HG03565 (cell line): Measurements from ENCODE around the gene PAGR1.
A peak's percentile ranks its signal among the peaks of the same experiment; 100 is the strongest.
"Not testable (repeated sequence)": the region's sequence is repeated elsewhere in the genome, so short reads cannot be mapped to it uniquely, and the experiment has no call there.

Experiments used
- ATAC-seq: cut with Tn5 transposase; IDR thresholded peaks from one replicate; pipeline ENCODE4 v1.9.1; 2021; ENCODE audit warnings: mild to moderate bottlenecking, moderate library complexity; ENCODE audit not compliant: unreplicated experiment

PAGR1 gene

GRCh38 chr16:29815793-29816693 is at the start of gene PAGR1:
PAGR1 (plus strand) TSS chr16:29816152; CDS start chr16:29816526, 374 bp downstream.
- peak; percentile 51 for ATAC-seq

GRCh38 chr16:29766571-29766970 is 49.4 kb upstream of the PAGR1 start:
- no peak for ATAC-seq

GRCh38 chr16:29767062-29767461 is 48.9 kb upstream of the PAGR1 start:
- ATAC-seq, result no peak

- ATAC-seq, result no peak
Observed at GRCh38 chr16:29769507-29769906, 46.4 kb upstream of the PAGR1 start.

GRCh38 chr16:29770250-29770929 is 45.6 kb upstream of the PAGR1 start:
- ATAC-seq, result no peak

- ATAC-seq, result not testable (repeated sequence)
Observed at GRCh38 chr16:29772330-29772729, 43.6 kb upstream of the PAGR1 start.

- ATAC-seq, result no peak
Observed at GRCh38 chr16:29774730-29775129, 41.2 kb upstream of the PAGR1 start.

- ATAC-seq, result no peak
Observed at GRCh38 chr16:29775742-29776408, 40.1 kb upstream of the PAGR1 start.

GRCh38 chr16:29777576-29778350 is 38.2 kb upstream of the PAGR1 start, which contains the start of gene ZG16:
ZG16 (plus strand) TSS chr16:29778256; CDS start chr16:29779267, 1,011 bp downstream.
- ATAC-seq, result no peak

GRCh38 chr16:29779474-29779873 is 36.5 kb upstream of the PAGR1 start:
- no peak for ATAC-seq

- ATAC-seq, result not testable (repeated sequence)
Observed at GRCh38 chr16:29783094-29783953, 32.6 kb upstream of the PAGR1 start.

GRCh38 chr16:29784157-29784556 is 31.8 kb upstream of the PAGR1 start:
- no peak for ATAC-seq

GRCh38 chr16:29784901-29785500 is 31.0 kb upstream of the PAGR1 start:
- ATAC-seq, result no peak

- not testable (repeated sequence) for ATAC-seq
Observed at GRCh38 chr16:29787155-29787554, 28.8 kb upstream of the PAGR1 start.

GRCh38 chr16:29789775-29790182 is 26.2 kb upstream of the PAGR1 start:
- ATAC-seq, result no peak

GRCh38 chr16:29790183-29790948 is 25.6 kb upstream of the PAGR1 start, which contains the start of gene KIF22:
KIF22 (plus strand) TSS chr16:29790751; CDS start chr16:29790760, 9 bp downstream.
- ATAC-seq, result peak; percentile 91

GRCh38 chr16:29790949-29791844 is 24.8 kb upstream of the PAGR1 start:
- no peak for ATAC-seq
